Heart left ventricle (tissue), 16 donors: ENCODE measurements around the gene COMMD10. TPM values are rescaled to one million over a fixed set of nuclear protein-coding genes. Genes with fewer than 3 reads are reported as not detected.

Experiments used
- ATAC-seq, 4 donors: fragments of 200-7000 bp; cut with Tn5 transposase; one replicate each; pipeline ENCODE4 v1.9.1; 2020 to 2022; ENCODE audit warnings: moderate library complexity in 4 of 4, mild to moderate bottlenecking in 3 of 4, moderate number of reproducible peaks in 1 of 4
- DNase-seq, 5 donors: peaks; one replicate each; pipeline ENCODE4 v3.0.0-alpha.2; 2020
- H3K27ac ChIP-seq, 12 donors: fragments of 200-600 bp; sonication (generic) in 4 of 12; one replicate each; pipeline versions ENCODE4 v1.5.0 to v1.8.0; 2016 to 2022; ENCODE audit warnings: mild to moderate bottlenecking in 2 of 12
- H3K27me3 ChIP-seq, 9 donors: fragments of 200-600 bp; sonication (generic) in 2 of 9; one replicate each; pipeline versions ENCODE4 v1.5.1 to v1.8.0; 2016 to 2022; ENCODE audit warnings: mild to moderate bottlenecking in 3 of 9
- H3K36me3 ChIP-seq, 9 donors: fragments of 200-600 bp; sonication (generic) in 2 of 9; one replicate each; pipeline versions ENCODE4 v1.5.0 to v1.8.0; 2018 to 2022; ENCODE audit warnings: mild to moderate bottlenecking in 2 of 9
- H3K4me1 ChIP-seq, 12 donors: fragments of 200-600 bp; sonication (generic) in 4 of 12; one replicate each; pipeline versions ENCODE4 v1.5.0 to v1.8.0; 2016 to 2022; ENCODE audit warnings: mild to moderate bottlenecking in 3 of 12
- H3K4me3 ChIP-seq, 12 donors: fragments of 200-600 bp; sonication (generic) in 4 of 12; one replicate each; pipeline versions ENCODE4 v1.5.0 to v1.8.0; 2017 to 2022; ENCODE audit warnings: mild to moderate bottlenecking in 9 of 12, moderate library complexity in 4 of 12
- H3K9me3 ChIP-seq, 12 donors: fragments of 200-600 bp; sonication (generic) in 4 of 12; one replicate each; pipeline versions ENCODE4 v1.5.0 to v1.8.0; 2016 to 2022; ENCODE audit warnings: mild to moderate bottlenecking in 1 of 12
- POLR2A ChIP-seq, 2 donors: fragments of 450-650 bp; IDR thresholded peaks; one replicate each; pipeline ENCODE4 v1.6.1; 2017; ENCODE audit warnings: antibody characterized with exemption in 2 of 2, mild to moderate bottlenecking in 2 of 2, moderate library complexity in 2 of 2
- WGBS, 4 donors: extraction: QIAGEN DNeasy Blood & Tissue Kit in 2 of 4; methylation state at CpG; one replicate each; pipeline versions ENCODE4 v1.1.5 to v1.1.7; 2013 to 2018; 5-methylcytosine and 5-hydroxymethylcytosine counted together
- intact Hi-C, 10 donors: fragments of 100-400 bp; cut with DNase I; formaldehyde crosslinking; loops; one replicate each; pipeline versions ENCODE4 v1.11.1 to v1.14.2; 2022
- long read RNA-seq, 3 donors: library from polyadenylated mRNA; unstranded; transcript quantifications; one replicate each; pipeline ENCODE4 v2.0.0, GENCODE V29; 2020 to 2021
- polyA plus RNA-seq, 2 donors: library from polyadenylated mRNA; stranded (reverse); fragments of 200-250 nt; gene quantifications; one replicate each; pipeline ENCODE4 v1.2.3, GENCODE V29; 2013
- total RNA-seq, 9 donors: library from RNA; depleted of rRNA in 2 of 9; stranded (reverse); fragments of >200 nt in 2 of 9; fragmentation: NEBNext Ultra II Directional in 3 of 9; extraction: Animal tissue kit (Norgen Biotek cat#: 25700) in 3 of 9; gene quantifications; one replicate each; pipeline versions ENCODE4 v1.1.0 to v1.2.4, GENCODE V29; 2016 to 2023
- TF ChIP-seq, protein P1 (sequence below), 12 donors: fragments of 200-600 bp; sonication (generic) in 4 of 12; IDR thresholded peaks; one replicate each; pipeline versions ENCODE4 v1.5.0 to v1.8.0; 2018 to 2022; ENCODE audit warnings: antibody characterized with exemption in 12 of 12, mild to moderate bottlenecking in 5 of 12
- donor health status: ischemic (EF 13 %, LVEDD 7.1; RV severe dilation, severe dysfunction).
- donor health status: healthy with polysubstance abuse.
- donor health status: DM: no; HTN: yes; CAD: no.
- donor health status: DM: no; HTN: no; CAD: no.
- donor health status: ischemic (EF 25% LVEDD 6.9; RV normal size, moderate dysfunction).
- donor health status: ischemic (EF 25% LVEDD 5.7; RV mildly dilated, moderate dysfunction).
- donor health status: healthy.
- donor health status: DM: yes; HTN: yes; CAD: no.
- donor health status: ischemic (EF 35%, LVEDD 5.7; RV mildly dilated, moderate dysfunction).
- donor health status: nonischemic (EF 11% LVEDD 7.7; RV severe dilation, severe dysfunction).
- donor health status: DM: yes; HTN: yes; CAD: no.
- donor health status: PGD.
- donor health status: ischemic (EF 29% LVEDD 5.4; RV normal size, mild dysfunction).
- donor health status: nonischemic (EF 23%, LVEDD 6.1; RV moderate dilation, normal function).

COMMD10 gene
- 10 to 100 TPM; 25.2 to 42.2 (median 29.8) TPM for total RNA-seq
- polyA plus RNA-seq: 10 to 100 TPM; 26.0 to 32.5 TPM
- long read RNA-seq, donor 1, transcript COMMD10-201 (7 exons, 1,469 nt): major isoform, 71 of 82 reads
- long read RNA-seq, donor 1, partial matches to known transcripts: 5 of 82 reads
- long read RNA-seq, donor 1, other reads (novel, unspliced or antisense): 6 of 82 reads
- long read RNA-seq, donor 2, transcript COMMD10-201 (7 exons, 1,469 nt): major isoform, 144 of 159 reads
- long read RNA-seq, donor 2, partial matches to known transcripts: 3 of 159 reads
- long read RNA-seq, donor 2, other reads (novel, unspliced or antisense): 12 of 159 reads
- long read RNA-seq, donor 3, transcript COMMD10-201 (7 exons, 1,469 nt): major isoform, 25 of 29 reads
- long read RNA-seq, donor 3, partial matches to known transcripts: 0 of 29 reads
- long read RNA-seq, donor 3, other reads (novel, unspliced or antisense): 4 of 29 reads

DNA sequence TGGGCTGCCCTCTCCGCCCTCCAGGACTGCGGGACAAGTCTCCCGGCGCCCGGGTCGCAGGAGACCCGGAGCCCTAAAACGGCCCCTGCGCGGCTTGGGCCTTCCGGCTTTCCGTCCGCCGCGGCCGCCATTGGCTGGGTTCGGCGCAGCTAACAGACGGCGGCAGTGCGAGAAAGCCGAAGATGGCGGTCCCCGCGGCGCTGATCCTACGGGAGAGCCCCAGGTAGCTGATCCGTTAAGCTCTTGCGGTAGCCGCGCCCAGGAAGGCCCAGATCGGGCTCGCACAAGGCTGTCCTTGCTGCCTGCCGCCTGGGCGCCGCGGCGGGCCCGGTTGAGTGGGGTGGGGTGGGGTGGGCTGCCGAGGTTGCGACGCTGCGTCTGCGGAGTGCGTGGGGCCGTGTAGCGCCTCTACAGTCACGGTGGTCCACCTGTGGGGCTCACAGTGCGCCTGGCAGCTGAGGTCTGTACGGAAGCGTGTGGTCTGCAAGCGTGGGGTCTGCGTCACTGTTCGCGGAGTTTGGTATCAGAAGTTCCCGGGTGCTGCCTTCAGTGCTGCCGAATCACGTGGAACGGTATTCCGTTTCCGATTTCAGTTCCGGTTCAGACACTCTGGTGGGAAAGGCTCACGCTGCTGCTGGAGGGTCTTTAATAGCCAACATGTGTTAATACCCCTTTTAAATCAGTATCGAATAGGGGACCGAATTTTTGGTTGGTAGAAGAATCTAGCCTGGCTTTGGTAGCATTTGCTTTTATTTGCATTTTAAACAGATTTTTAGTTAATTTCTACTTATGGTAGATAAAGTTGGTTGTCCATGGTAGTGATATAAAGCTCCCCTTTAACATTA is at the start of gene COMMD10:
TSS of gene COMMD10 (plus strand) at position 155 of the 845 bp plus-strand sequence.
- TF ChIP-seq, protein P1, sequence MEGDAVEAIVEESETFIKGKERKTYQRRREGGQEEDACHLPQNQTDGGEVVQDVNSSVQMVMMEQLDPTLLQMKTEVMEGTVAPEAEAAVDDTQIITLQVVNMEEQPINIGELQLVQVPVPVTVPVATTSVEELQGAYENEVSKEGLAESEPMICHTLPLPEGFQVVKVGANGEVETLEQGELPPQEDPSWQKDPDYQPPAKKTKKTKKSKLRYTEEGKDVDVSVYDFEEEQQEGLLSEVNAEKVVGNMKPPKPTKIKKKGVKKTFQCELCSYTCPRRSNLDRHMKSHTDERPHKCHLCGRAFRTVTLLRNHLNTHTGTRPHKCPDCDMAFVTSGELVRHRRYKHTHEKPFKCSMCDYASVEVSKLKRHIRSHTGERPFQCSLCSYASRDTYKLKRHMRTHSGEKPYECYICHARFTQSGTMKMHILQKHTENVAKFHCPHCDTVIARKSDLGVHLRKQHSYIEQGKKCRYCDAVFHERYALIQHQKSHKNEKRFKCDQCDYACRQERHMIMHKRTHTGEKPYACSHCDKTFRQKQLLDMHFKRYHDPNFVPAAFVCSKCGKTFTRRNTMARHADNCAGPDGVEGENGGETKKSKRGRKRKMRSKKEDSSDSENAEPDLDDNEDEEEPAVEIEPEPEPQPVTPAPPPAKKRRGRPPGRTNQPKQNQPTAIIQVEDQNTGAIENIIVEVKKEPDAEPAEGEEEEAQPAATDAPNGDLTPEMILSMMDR (IDR thresholded peaks at IDR 0.05): no peak
- peak in 1 of 2 donors; percentile 38 for TF ChIP-seq POLR2A (IDR thresholded peaks at IDR 0.05)
- DNase-seq: peak; percentile 75 to 90 (median 83)
- peaks cover 0 to 40% (median 24%) of the 10 kb centered on the region in 12 donors for H3K4me1 ChIP-seq
- no peaks in the 10 kb centered on the region for H3K9me3 ChIP-seq
- H3K27ac ChIP-seq: peak within 1 kb of the TSS; percentile 64 to 97 (median 92)
- peaks cover 0 to 23% (median 13%) of the 10 kb centered on the region in 9 donors for H3K36me3 ChIP-seq
- intact Hi-C loops: loop anchor here in 2 of 10 donors (10.0 kb wide), 3 partner anchors 240 to 790 kb away; partner anchors contain the start of genes AP3S1 (in 1 of the 2), ATG12 (in 1 of the 2) and CCDC112 (in 1 of the 2)
- 0% methylated on average over 39 to 65 of the region's 65 CpGs for WGBS, 4 donors
- no peaks in the 10 kb centered on the region for H3K27me3 ChIP-seq
- ATAC-seq: peak; percentile 87 to 94 (median 92)
- peak within 1 kb of the TSS; percentile 75 to 98 (median 91) for H3K4me3 ChIP-seq

DNA sequence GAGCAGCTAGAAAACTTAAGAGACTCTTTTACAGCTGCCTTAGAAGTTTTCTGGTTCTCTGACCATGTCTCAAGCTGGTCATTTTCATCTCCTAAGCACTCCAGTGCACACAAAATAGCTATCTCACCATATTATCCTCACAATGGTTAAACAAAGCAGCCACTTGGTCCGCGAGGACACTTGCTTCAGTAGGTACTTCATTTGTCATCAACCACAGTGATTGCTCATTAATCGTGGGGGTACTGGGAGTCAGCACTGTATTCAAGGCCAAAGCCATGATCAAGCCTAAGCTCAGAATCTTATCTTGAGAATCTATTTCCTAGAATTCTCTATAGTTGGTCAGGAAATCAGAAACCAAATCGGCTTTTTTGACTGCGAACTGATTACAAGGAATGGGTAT is 49.7 kb upstream of the COMMD10 start:
- intact Hi-C loops: loop anchor here in 1 of 10 donors (10.0 kb wide), 1 partner anchor 140 kb away; no protein-coding TSS in a partner anchor
- TF ChIP-seq POLR2A (IDR thresholded peaks at IDR 0.05): no peak
- TF ChIP-seq, protein P1 (IDR thresholded peaks at IDR 0.05): no peak
- WGBS, 4 donors: 82 to 90% (median 87%) methylated on average over 5 of the region's 5 CpGs
- Histone ChIP-seq H3K27ac (no peak overlapping the region), H3K4me3 (no peak overlapping the region), H3K36me3 (no peaks in the 10 kb centered on the region), H3K9me3 (no peaks in the 10 kb centered on the region), H3K27me3 (peaks cover 0 to 5% (median 0%) of the 10 kb centered on the region in 9 donors), H3K4me1 (peaks cover 0 to 16% (median 0%) of the 10 kb centered on the region in 12 donors)
- no peak for ATAC-seq
- DNase-seq: no peak

DNA sequence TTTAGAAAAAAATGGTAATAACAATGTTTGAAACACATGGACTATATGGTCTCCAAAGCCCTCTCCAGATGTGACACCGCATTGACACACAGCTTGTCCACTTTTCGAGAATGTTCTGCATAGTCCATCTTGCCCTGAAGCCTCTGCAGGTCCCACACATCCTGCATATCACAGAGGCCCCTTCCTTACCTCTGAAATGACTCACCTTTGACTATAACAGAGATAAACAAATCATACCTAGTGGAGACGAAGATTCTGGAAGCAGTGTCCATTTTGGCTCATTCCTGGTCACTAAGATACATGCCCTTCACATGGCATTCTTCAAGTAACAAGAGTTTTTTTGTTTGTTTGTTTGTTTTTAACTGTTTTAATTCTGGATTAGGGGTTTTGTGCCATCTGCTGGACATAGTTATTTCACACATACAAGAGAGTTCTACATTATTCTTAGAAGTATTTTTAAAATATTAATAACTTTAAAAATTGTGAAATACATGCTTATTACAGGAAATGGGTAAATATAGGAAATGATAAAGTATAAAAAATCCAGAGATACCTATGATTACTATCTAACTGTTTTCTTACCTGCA is 47.5 kb upstream of the COMMD10 start:
- 62 to 74% (median 70%) methylated on average over 3 of the region's 3 CpGs for WGBS, 4 donors

More for the DNA sequence above, 47.5 kb upstream of the COMMD10 start:
- Histone ChIP-seq H3K36me3 (no peaks in the 10 kb centered on the region), H3K4me1 (peaks cover 0 to 5% (median 0%) of the 10 kb centered on the region in 12 donors), H3K4me3 (no peak overlapping the region), H3K27ac (no peak overlapping the region), H3K27me3 (peaks cover 0 to 5% (median 0%) of the 10 kb centered on the region in 9 donors), H3K9me3 (no peaks in the 10 kb centered on the region)
- TF ChIP-seq POLR2A (IDR thresholded peaks at IDR 0.05): no peak
- TF ChIP-seq, protein P1 (IDR thresholded peaks at IDR 0.05): no peak
- intact Hi-C loops: loop anchor here in 1 of 10 donors (10.0 kb wide), 1 partner anchor 143 kb away; no protein-coding TSS in a partner anchor
- no peak for DNase-seq
- no peak for ATAC-seq
